WI38 (cell line): Measurements from ENCODE around the gene GAMT.

Experiments
- H3K4me3 ChIP-seq: 2 replicates; pipeline ENCODE4 v1.5.1; 2011; ENCODE audit warnings: low read depth, mild to moderate bottlenecking, control low read depth, low read length
- TF ChIP-seq, protein P1 (sequence below): IDR thresholded peaks from 2 replicates; pipeline ENCODE4 v1.5.1; 2012; ENCODE audit warnings: low read depth, mild to moderate bottlenecking, control low read depth, low read length

The GAMT gene

GRCh38 chr19:1445185-1445931, 44.0 kb upstream of the GAMT start:
- peak overlapping the region; percentile 33; the same call in 1 of the 2 replicates for H3K4me3 ChIP-seq
- TF ChIP-seq, protein P1, sequence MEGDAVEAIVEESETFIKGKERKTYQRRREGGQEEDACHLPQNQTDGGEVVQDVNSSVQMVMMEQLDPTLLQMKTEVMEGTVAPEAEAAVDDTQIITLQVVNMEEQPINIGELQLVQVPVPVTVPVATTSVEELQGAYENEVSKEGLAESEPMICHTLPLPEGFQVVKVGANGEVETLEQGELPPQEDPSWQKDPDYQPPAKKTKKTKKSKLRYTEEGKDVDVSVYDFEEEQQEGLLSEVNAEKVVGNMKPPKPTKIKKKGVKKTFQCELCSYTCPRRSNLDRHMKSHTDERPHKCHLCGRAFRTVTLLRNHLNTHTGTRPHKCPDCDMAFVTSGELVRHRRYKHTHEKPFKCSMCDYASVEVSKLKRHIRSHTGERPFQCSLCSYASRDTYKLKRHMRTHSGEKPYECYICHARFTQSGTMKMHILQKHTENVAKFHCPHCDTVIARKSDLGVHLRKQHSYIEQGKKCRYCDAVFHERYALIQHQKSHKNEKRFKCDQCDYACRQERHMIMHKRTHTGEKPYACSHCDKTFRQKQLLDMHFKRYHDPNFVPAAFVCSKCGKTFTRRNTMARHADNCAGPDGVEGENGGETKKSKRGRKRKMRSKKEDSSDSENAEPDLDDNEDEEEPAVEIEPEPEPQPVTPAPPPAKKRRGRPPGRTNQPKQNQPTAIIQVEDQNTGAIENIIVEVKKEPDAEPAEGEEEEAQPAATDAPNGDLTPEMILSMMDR = peak; percentile 82

GRCh38 chr19:1441677-1442438, 40.5 kb upstream of the GAMT start:
- no peak overlapping the region for H3K4me3 ChIP-seq
- TF ChIP-seq, protein P1 = no peak

- TF ChIP-seq, protein P1 = no peak
- no peak overlapping the region for H3K4me3 ChIP-seq
These were observed 39.7 kb upstream of the GAMT start for GRCh38 chr19:1441022-1441426.

DNA sequence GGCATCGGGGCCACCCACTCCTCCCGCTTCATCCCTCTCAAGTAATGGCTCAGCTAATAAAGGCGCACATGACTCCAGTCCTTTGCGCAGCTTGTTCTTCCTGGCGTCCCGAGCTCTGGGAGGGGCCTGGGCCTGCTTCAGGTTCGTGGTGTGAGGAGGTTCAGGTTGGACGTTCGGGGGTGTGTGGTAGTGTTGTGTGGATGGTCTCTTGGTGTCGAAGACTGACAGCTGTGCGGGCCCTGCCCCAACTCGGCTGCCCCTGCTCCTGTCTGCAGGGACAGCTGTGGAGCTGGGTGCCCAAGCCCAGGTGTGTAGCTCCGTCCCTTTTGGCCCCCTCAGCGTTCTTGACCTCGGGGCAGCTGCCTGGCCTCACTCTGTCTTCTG, 39.1 kb upstream of the GAMT start:
- no peak overlapping the region for H3K4me3 ChIP-seq
- TF ChIP-seq, protein P1 = no peak

DNA sequence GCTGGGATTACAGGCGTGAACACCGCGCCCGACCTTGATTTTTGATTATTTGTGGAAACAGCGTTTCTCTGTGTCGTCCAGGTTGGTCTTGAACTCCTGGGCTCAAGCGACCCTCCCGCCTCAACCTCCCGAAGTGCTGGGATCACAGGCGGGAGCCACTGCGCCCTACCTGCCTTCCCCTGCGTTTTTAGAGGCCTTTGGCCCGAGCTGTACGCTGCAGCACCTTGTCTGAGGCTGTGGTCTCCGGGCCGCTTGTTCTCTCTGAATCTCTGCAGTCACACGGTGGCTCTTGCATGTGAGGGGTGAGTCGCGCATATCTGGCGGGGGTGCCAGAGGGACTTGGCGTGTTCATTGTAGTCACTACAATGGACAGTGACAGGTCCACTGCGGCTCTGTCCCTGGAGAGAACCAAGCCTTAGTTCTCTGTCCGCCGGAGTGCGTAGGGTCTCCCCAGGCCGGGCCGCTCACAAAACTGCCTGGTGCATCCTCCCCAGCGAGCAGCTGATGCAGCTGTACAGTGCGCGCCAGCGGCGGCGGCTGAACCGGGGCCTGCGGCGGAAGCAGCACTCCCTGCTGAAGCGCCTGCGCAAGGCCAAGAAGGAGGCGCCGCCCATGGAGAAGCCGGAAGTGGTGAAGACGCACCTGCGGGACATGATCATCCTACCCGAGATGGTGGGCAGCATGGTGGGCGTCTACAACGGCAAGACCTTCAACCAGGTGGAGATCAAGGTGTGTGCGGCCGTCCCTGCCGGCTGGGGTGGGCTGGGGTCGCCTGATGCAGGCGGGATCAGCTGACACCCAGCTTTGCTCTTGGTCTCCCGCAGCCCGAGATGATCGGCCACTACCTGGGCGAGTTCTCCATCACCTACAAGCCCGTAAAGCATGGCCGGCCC, 38.4 kb upstream of the GAMT start:
- H3K4me3 ChIP-seq = peak overlapping the region; percentile 73

GRCh38 chr19:1438933-1439354, 37.6 kb upstream of the GAMT start:
- peak overlapping the region; percentile 73 for H3K4me3 ChIP-seq
- TF ChIP-seq, protein P1 = no peak
